HL-60 (cell line): Measurements from ENCODE around the gene HRH3.

ENCODE experiments used
- DNase-seq, 2 experiments: peaks; one replicate each; pipeline ENCODE4 v3.0.0-alpha.2; 2010 to 2020; ENCODE audit warnings: low read depth in 1 of 2, low spot score in 1 of 2
- H3K27ac ChIP-seq: fragments of 250-450 bp; sonication (Bioruptor Pico); replicated peaks from 2 replicates; pipeline ENCODE4 v1.5.1; 2020; ENCODE audit warnings: mild to moderate bottlenecking, moderate library complexity
- H3K27me3 ChIP-seq: fragments of 250-450 bp; sonication (Bioruptor Pico); 2 replicates; pipeline ENCODE4 v1.5.1; 2021; ENCODE audit warnings: mild to moderate bottlenecking, moderate library complexity; ENCODE audit not compliant: insufficient read depth, poor library complexity, severe bottlenecking
- H3K4me3 ChIP-seq: replicated peaks from 2 replicates; pipeline ENCODE4 v1.5.1; 2011; ENCODE audit warnings: mild to moderate bottlenecking, control low read depth, low read length; ENCODE audit not compliant: insufficient read depth
- GABPA ChIP-seq: IDR thresholded peaks from 2 replicates; pipeline ENCODE4 v1.6.1; 2012; ENCODE audit warnings: low read depth
- POLR2AphosphoS5 ChIP-seq: IDR thresholded peaks from 2 replicates; pipeline ENCODE4 v1.6.1; 2012; ENCODE audit warnings: low read depth
- SPI1 ChIP-seq: IDR thresholded peaks from 2 replicates; pipeline ENCODE4 v1.6.1; 2012; ENCODE audit warnings: low read depth, mild to moderate bottlenecking, borderline replicate concordance
- TF ChIP-seq, protein P1 (sequence below): IDR thresholded peaks from one replicate; pipeline ENCODE4 v1.5.1; 2011; ENCODE audit warnings: low read length, control low read depth, inconsistent platforms; ENCODE audit not compliant: insufficient read depth
- TF ChIP-seq, protein P2 (sequence below): IDR thresholded peaks from 2 replicates; pipeline ENCODE4 v1.6.1; 2012; ENCODE audit warnings: low read depth; ENCODE audit not compliant: insufficient replicate concordance

Gene HRH3

GRCh38 chr20:62225820-62226635 is 6.0 kb upstream of the HRH3 start:
- DNase-seq, result no peak
- Histone ChIP-seq H3K27me3 (peaks cover 22% of the 10 kb centered on the region), H3K4me3 (no peak overlapping the region), H3K27ac (no peak overlapping the region)
- TF ChIP-seq GABPA, result no peak
- TF ChIP-seq POLR2AphosphoS5, result no peak
- TF ChIP-seq, protein P1, sequence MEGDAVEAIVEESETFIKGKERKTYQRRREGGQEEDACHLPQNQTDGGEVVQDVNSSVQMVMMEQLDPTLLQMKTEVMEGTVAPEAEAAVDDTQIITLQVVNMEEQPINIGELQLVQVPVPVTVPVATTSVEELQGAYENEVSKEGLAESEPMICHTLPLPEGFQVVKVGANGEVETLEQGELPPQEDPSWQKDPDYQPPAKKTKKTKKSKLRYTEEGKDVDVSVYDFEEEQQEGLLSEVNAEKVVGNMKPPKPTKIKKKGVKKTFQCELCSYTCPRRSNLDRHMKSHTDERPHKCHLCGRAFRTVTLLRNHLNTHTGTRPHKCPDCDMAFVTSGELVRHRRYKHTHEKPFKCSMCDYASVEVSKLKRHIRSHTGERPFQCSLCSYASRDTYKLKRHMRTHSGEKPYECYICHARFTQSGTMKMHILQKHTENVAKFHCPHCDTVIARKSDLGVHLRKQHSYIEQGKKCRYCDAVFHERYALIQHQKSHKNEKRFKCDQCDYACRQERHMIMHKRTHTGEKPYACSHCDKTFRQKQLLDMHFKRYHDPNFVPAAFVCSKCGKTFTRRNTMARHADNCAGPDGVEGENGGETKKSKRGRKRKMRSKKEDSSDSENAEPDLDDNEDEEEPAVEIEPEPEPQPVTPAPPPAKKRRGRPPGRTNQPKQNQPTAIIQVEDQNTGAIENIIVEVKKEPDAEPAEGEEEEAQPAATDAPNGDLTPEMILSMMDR, result no peak
- no peak for TF ChIP-seq SPI1
- TF ChIP-seq, protein P2, sequence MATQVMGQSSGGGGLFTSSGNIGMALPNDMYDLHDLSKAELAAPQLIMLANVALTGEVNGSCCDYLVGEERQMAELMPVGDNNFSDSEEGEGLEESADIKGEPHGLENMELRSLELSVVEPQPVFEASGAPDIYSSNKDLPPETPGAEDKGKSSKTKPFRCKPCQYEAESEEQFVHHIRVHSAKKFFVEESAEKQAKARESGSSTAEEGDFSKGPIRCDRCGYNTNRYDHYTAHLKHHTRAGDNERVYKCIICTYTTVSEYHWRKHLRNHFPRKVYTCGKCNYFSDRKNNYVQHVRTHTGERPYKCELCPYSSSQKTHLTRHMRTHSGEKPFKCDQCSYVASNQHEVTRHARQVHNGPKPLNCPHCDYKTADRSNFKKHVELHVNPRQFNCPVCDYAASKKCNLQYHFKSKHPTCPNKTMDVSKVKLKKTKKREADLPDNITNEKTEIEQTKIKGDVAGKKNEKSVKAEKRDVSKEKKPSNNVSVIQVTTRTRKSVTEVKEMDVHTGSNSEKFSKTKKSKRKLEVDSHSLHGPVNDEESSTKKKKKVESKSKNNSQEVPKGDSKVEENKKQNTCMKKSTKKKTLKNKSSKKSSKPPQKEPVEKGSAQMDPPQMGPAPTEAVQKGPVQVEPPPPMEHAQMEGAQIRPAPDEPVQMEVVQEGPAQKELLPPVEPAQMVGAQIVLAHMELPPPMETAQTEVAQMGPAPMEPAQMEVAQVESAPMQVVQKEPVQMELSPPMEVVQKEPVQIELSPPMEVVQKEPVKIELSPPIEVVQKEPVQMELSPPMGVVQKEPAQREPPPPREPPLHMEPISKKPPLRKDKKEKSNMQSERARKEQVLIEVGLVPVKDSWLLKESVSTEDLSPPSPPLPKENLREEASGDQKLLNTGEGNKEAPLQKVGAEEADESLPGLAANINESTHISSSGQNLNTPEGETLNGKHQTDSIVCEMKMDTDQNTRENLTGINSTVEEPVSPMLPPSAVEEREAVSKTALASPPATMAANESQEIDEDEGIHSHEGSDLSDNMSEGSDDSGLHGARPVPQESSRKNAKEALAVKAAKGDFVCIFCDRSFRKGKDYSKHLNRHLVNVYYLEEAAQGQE, result no peak

DNA sequence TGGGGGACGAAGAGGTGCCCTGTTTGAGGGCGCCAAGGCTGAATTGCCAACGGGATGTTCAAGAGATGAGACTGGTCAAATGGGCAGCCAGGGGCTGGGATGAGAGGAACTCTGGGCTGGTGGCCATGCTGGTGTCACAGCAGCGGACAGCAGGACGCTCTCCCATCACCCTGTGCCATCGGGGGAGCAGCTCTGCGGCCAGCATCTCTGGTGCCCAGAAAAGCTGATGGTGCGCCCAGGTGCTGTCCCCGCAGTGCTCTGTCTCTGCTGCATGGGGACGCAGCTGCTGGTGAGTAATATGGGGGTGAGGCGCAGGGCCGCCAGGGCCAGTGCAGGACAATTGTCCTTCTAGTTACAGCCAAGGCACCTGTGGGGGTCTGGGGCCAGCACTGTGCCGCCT is 4.9 kb upstream of the HRH3 start:
- H3K27me3 ChIP-seq, result peaks cover 29% of the 10 kb centered on the region
- no peak for DNase-seq

DNA sequence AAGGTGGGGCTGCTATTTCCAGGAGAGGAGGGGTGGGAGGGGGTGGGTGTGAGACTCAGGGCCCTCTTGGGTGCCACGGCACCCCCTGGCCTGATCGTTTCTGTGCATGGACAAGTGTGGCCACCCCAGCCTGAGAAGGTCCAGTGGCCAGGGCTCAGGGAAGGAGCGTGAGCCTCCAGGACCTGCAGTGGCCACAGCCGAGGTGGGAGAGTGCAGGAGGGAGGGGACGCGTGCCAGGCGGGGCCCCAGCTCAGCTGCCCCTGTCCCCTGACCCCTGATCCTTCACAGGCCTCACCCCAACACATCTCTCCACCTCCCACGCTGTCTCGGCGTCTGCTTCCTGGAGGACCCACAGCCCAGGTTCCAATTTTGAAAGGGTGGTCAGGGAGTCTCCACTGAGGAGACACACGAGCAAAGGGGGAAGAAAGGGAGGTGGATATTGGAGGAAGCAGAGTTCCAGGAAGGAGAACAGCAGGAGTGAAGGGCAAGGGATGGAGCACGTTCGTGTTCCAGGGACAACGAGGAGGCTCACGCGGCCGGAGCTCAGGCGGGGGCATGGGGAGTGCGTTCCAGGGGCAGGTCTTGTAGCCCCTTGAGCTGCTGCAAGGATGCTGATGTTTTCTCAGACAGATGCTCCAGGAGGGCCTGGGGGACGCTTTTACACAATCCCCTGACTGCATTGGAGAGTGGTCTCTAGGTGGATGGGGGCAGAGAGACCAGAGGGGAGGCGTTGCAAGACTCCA is 4.2 kb upstream of the HRH3 start:
- TF ChIP-seq SPI1, result no peak
- TF ChIP-seq, protein P1, result no peak
- TF ChIP-seq, protein P2, result no peak
- TF ChIP-seq GABPA, result no peak
- no peak for TF ChIP-seq POLR2AphosphoS5
- H3K27me3 ChIP-seq, result peaks cover 32% of the 10 kb centered on the region
- H3K4me3 ChIP-seq, result no peak overlapping the region
- no peak overlapping the region for H3K27ac ChIP-seq
- no peak for DNase-seq

More for the DNA sequence above, 4.9 kb upstream of the HRH3 start:
- TF ChIP-seq, protein P2, result no peak
- TF ChIP-seq SPI1, result no peak
- TF ChIP-seq, protein P1, result no peak
- no peak for TF ChIP-seq GABPA
- no peak for TF ChIP-seq POLR2AphosphoS5
- H3K4me3 ChIP-seq, result no peak overlapping the region
- no peak overlapping the region for H3K27ac ChIP-seq
